Esophagus muscularis mucosa (tissue), 4 donors: ENCODE measurements around the gene CARMIL1. TPM values are rescaled to one million over a fixed set of nuclear protein-coding genes. Genes with fewer than 3 reads are reported as not detected.

Source experiments
- DNase-seq: peaks from one replicate; pipeline ENCODE4 v3.0.0-alpha.2; 2017; ENCODE audit errors: extremely low spot score
- H3K27ac ChIP-seq, 4 donors: fragments of 200-600 bp; sonication (generic); replicated peaks in 1 of 4; 1 replicate in 3 of 4; 2 replicates in 1 of 4; pipeline ENCODE4 v1.5.1; 2016 to 2019; ENCODE audit warnings: mild to moderate bottlenecking in 1 of 4
- H3K27me3 ChIP-seq, 4 donors: fragments of 200-600 bp; sonication (generic); one replicate each; pipeline versions ENCODE4 v1.5.1 to v1.6.0; 2016 to 2019
- H3K36me3 ChIP-seq, 4 donors: fragments of 200-600 bp; sonication (generic); one replicate each; pipeline ENCODE4 v1.5.1; 2016 to 2019
- H3K4me1 ChIP-seq, 4 donors: fragments of 200-600 bp; sonication (generic); one replicate each; pipeline ENCODE4 v1.5.1; 2016 to 2019
- H3K4me3 ChIP-seq, 4 donors: fragments of 200-600 bp; sonication (generic); 1 replicate in 2 of 4; 2 replicates in 2 of 4; pipeline ENCODE4 v1.5.1; 2016 to 2019; ENCODE audit warnings: mild to moderate bottlenecking in 4 of 4, moderate library complexity in 1 of 4
- H3K9me3 ChIP-seq, 4 donors: fragments of 200-600 bp; sonication (generic); 1 replicate in 3 of 4; 2 replicates in 1 of 4; pipeline ENCODE4 v1.5.1; 2016 to 2019
- CTCF ChIP-seq, 3 experiments: fragments of 200-600 bp in 2 of 3; fragments of 450-650 bp in 1 of 3; sonication (generic) in 2 of 3; IDR thresholded peaks; one replicate each; pipeline ENCODE4 v1.5.1; 2017 to 2019; ENCODE audit warnings: antibody characterized with exemption in 3 of 3, mild to moderate bottlenecking in 2 of 3, moderate library complexity in 1 of 3
- EP300 ChIP-seq: sonication (generic); formaldehyde crosslinking; IDR thresholded peaks from one replicate; pipeline ENCODE4 v1.6.1; 2017; ENCODE audit warnings: antibody characterized with exemption
- POLR2A ChIP-seq: fragments of 450-650 bp; IDR thresholded peaks from one replicate; pipeline ENCODE4 v1.6.1; 2017; ENCODE audit warnings: antibody characterized with exemption, moderate library complexity, mild to moderate bottlenecking, low read depth
- POLR2AphosphoS5 ChIP-seq, 2 donors: sonication (generic); formaldehyde crosslinking; IDR thresholded peaks; one replicate each; pipeline ENCODE4 v1.6.1; 2017; ENCODE audit warnings: antibody characterized with exemption in 2 of 2
- WGBS: methylation state at CpG from one replicate; pipeline ENCODE4 v1.1.5; 2018; 5-methylcytosine and 5-hydroxymethylcytosine counted together
- intact Hi-C: fragments of 100-400 bp; cut with DNase I; formaldehyde crosslinking; loops from one replicate; pipeline ENCODE4 v1.15.1; 2023
- total RNA-seq, 4 donors: library from RNA; depleted of rRNA; stranded (reverse); fragments of >200 nt; gene quantifications; one replicate each; pipeline versions ENCODE4 v1.1.0 to v1.2.1, GENCODE V29; 2016

Gene CARMIL1
- total RNA-seq, 4 donors from 2014 or later: 10.0 to 12.1 (median 11.1) TPM

GRCh38 chr6:25534942-25535631 lies 255.9 kb downstream of the CARMIL1 start:
- TF ChIP-seq POLR2A (no peak), CTCF (IDR thresholded peaks at IDR 0.05) (no peak), POLR2AphosphoS5 (IDR thresholded peaks at IDR 0.05) (no peak), EP300 (no peak)
- WGBS: 94% methylated on average over 5 of the region's 5 CpGs

GRCh38 chr6:25535632-25536225 lies 256.6 kb downstream of the CARMIL1 start:
- H3K27ac ChIP-seq: no peak overlapping the region
- no peak overlapping the region for H3K4me3 ChIP-seq
- intact Hi-C loops: no loop called here
- TF ChIP-seq EP300 (no peak), POLR2A (no peak), POLR2AphosphoS5 (IDR thresholded peaks at IDR 0.05) (no peak), CTCF (IDR thresholded peaks at IDR 0.05) (no peak)
- no peaks in the 10 kb centered on the region for H3K27me3 ChIP-seq
- WGBS: 92% methylated on average over 4 of the region's 4 CpGs
- no peaks in the 10 kb centered on the region for H3K4me1 ChIP-seq
- no peaks in the 10 kb centered on the region for H3K9me3 ChIP-seq
- DNase-seq: no peak
- peaks cover 0 to 6% (median 0%) of the 10 kb centered on the region in 4 donors for H3K36me3 ChIP-seq

More at GRCh38 chr6:25534942-25535631, 255.9 kb downstream of the CARMIL1 start:
- intact Hi-C loops: no loop called here
- H3K36me3 ChIP-seq: peaks cover 0 to 6% (median 0%) of the 10 kb centered on the region in 4 donors
- no peaks in the 10 kb centered on the region for H3K9me3 ChIP-seq
- no peak for DNase-seq
- no peaks in the 10 kb centered on the region for H3K27me3 ChIP-seq
- H3K4me1 ChIP-seq: no peaks in the 10 kb centered on the region
- H3K27ac ChIP-seq: no peak overlapping the region
- H3K4me3 ChIP-seq: no peak overlapping the region

GRCh38 chr6:25536781-25537180 lies 257.6 kb downstream of the CARMIL1 start:
- no peaks in the 10 kb centered on the region for H3K9me3 ChIP-seq
- H3K4me3 ChIP-seq: no peak overlapping the region
- intact Hi-C loops: no loop called here
- peaks cover 0 to 6% (median 0%) of the 10 kb centered on the region in 4 donors for H3K36me3 ChIP-seq
- TF ChIP-seq CTCF (IDR thresholded peaks at IDR 0.05) (no peak), POLR2AphosphoS5 (IDR thresholded peaks at IDR 0.05) (no peak), EP300 (no peak), POLR2A (no peak)
- WGBS: 76% methylated on average over 4 of the region's 4 CpGs
- no peak overlapping the region for H3K27ac ChIP-seq
- H3K27me3 ChIP-seq: no peaks in the 10 kb centered on the region
- H3K4me1 ChIP-seq: no peaks in the 10 kb centered on the region
- DNase-seq: no peak

GRCh38 chr6:25537349-25538018 lies 258.3 kb downstream of the CARMIL1 start:
- WGBS: 71% methylated on average over 8 of the region's 8 CpGs
- no peak overlapping the region for H3K4me3 ChIP-seq
- TF ChIP-seq EP300 (no peak), POLR2AphosphoS5 (IDR thresholded peaks at IDR 0.05) (no peak), CTCF (IDR thresholded peaks at IDR 0.05) (no peak), POLR2A (no peak)
- no peaks in the 10 kb centered on the region for H3K4me1 ChIP-seq
- intact Hi-C loops: no loop called here
- H3K27me3 ChIP-seq: no peaks in the 10 kb centered on the region
- no peaks in the 10 kb centered on the region for H3K9me3 ChIP-seq
- H3K36me3 ChIP-seq: peaks cover 0 to 6% (median 0%) of the 10 kb centered on the region in 4 donors
- no peak for DNase-seq
- no peak overlapping the region for H3K27ac ChIP-seq
